Endodermal cell (in vitro differentiated cells): ENCODE data around the gene CT47B1. TPM values are rescaled to one million over a fixed set of nuclear protein-coding genes. Genes with fewer than 3 reads are reported as not detected.
"Not testable (repeated sequence)": the region's sequence is repeated elsewhere in the genome, so short reads cannot be mapped to it uniquely, and the experiment has no call there.

Experiments used
- DNase-seq: peaks from one replicate; pipeline ENCODE4 v3.0.0-alpha.2; 2017
- H3K27ac ChIP-seq: 2 replicates; pipeline ENCODE4 v1.5.1; 2013; ENCODE audit warnings: mild to moderate bottlenecking, low read depth, low read length, moderate library complexity
- H3K27me3 ChIP-seq: 2 replicates; pipeline ENCODE4 v1.6.1; 2013; ENCODE audit warnings: mild to moderate bottlenecking, low read length, moderate library complexity; ENCODE audit not compliant: insufficient read depth, control insufficient read depth, poor library complexity, severe bottlenecking
- H3K36me3 ChIP-seq: 2 replicates; pipeline ENCODE4 v1.7.0; 2013; ENCODE audit warnings: mild to moderate bottlenecking, low read length, moderate library complexity; ENCODE audit not compliant: control insufficient read depth, insufficient read depth
- H3K4me1 ChIP-seq: one replicate; pipeline ENCODE4 v1.7.0; 2013; ENCODE audit warnings: low read length; ENCODE audit not compliant: control insufficient read depth, insufficient read depth
- H3K4me3 ChIP-seq: 2 replicates; pipeline ENCODE4 v1.5.1; 2013; ENCODE audit warnings: mild to moderate bottlenecking, low read length, moderate library complexity
- H3K9ac ChIP-seq: 2 replicates; pipeline ENCODE4 v1.6.1; 2013; ENCODE audit warnings: mild to moderate bottlenecking, low read length, moderate library complexity; ENCODE audit not compliant: poor library complexity, severe bottlenecking; ENCODE audit errors: extremely low read depth
- H3K9me3 ChIP-seq: 2 replicates; pipeline ENCODE4 v1.6.1; 2013; ENCODE audit warnings: mild to moderate bottlenecking, low read length, moderate library complexity; ENCODE audit not compliant: control insufficient read depth
- H3K27ac Mint-ChIP-seq: 2 replicates; pipeline ENCODE4 v1.8.0; 2020; ENCODE audit warnings: mixed read lengths
- H3K27me3 Mint-ChIP-seq: 2 replicates; pipeline ENCODE4 v1.8.0; 2021; ENCODE audit warnings: mild to moderate bottlenecking, mixed read lengths; ENCODE audit not compliant: insufficient read depth
- H3K36me3 Mint-ChIP-seq: 2 replicates; pipeline ENCODE4 v1.8.0; 2020; ENCODE audit warnings: low read depth, mixed read lengths
- H3K4me1 Mint-ChIP-seq: 2 replicates; pipeline ENCODE4 v1.8.0; 2020; ENCODE audit warnings: mixed read lengths
- H3K4me3 Mint-ChIP-seq: 2 replicates; pipeline ENCODE4 v1.8.0; 2020; ENCODE audit warnings: mild to moderate bottlenecking, moderate library complexity, mixed read lengths
- H3K9me3 Mint-ChIP-seq: 2 replicates; pipeline ENCODE4 v1.8.0; 2020; ENCODE audit warnings: mild to moderate bottlenecking, mixed read lengths
- CTCF ChIP-seq: fragments of 200-600 bp; sonication (generic); conservative IDR thresholded peaks from 2 replicates; pipeline ENCODE4 v1.5.0; 2021; ENCODE audit warnings: antibody characterized with exemption, mild to moderate bottlenecking
- WGBS, 2 experiments: methylation state at CpG; one replicate each; pipeline versions ENCODE4 v1.1.5 to v1.1.7; 2013; ENCODE audit warnings: missing lambda C conversion rate in 2 of 2, mixed read lengths in 1 of 2; ENCODE audit not compliant: insufficient coverage in 1 of 2, insufficient read length in 1 of 2; 5-methylcytosine and 5-hydroxymethylcytosine counted together
- total RNA-seq, 2 donors: library from RNA; stranded (reverse); fragmentation: NEBNext Ultra II Directional in 1 of 2; extraction: Animal tissue kit (Norgen Biotek cat#: 25700) in 1 of 2; gene quantifications; 2 replicates in 1 of 2; 3 replicates in 1 of 2; pipeline ENCODE4 v1.2.1, GENCODE V29; 2021

CT47B1 gene
- total RNA-seq, 2 donors from 2014 or later, result not detected

DNA sequence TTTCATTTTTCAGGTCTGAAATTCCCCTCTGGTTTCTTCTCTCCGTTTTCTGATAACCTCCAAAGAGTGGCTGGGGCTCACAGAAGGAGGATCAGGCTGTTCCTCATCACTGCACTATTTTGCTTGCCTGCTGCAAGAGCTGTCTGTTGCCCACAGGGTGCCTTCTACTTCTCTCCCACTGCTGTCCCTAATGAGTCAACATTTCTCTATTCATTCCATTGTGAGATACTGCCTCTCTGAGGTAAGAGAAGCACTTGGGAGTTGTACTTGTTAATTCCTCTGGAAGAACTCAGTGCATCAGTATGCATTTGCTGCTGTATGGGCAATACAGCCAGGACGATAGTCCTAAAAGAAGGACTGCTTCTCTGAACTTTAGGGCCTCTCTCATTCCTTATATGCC, 34.8 kb downstream of the CT47B1 start:
- 76% methylated on average over 2 of the region's 2 CpGs; no CpG with 5 or more reads in 1 of the 2 experiments for WGBS, 2 experiments
- H3K27ac ChIP-seq, result no peak overlapping the region
- no peak overlapping the region for H3K27ac Mint-ChIP-seq
- peaks cover 47% of the 10 kb centered on the region for H3K27me3 Mint-ChIP-seq
- H3K4me3 ChIP-seq, result no peak overlapping the region
- no peaks in the 10 kb centered on the region for H3K36me3 Mint-ChIP-seq
- H3K9ac ChIP-seq, result no peak overlapping the region
- DNase-seq, result no peak
- no peaks in the 10 kb centered on the region for H3K36me3 ChIP-seq
- no peaks in the 10 kb centered on the region for H3K9me3 ChIP-seq
- TF ChIP-seq CTCF, result no peak
- peaks cover 6% of the 10 kb centered on the region for H3K27me3 ChIP-seq
- no peaks in the 10 kb centered on the region for H3K4me1 ChIP-seq
- H3K4me1 Mint-ChIP-seq, result no peaks in the 10 kb centered on the region
- no peak overlapping the region for H3K4me3 Mint-ChIP-seq
- peaks cover 47% of the 10 kb centered on the region for H3K9me3 Mint-ChIP-seq

- Histone ChIP-seq H3K36me3 (no peaks in the 10 kb centered on the region), H3K9me3 (no peaks in the 10 kb centered on the region), H3K4me1 (no peaks in the 10 kb centered on the region), H3K4me3 (no peak overlapping the region), H3K27ac (no peak overlapping the region), H3K9ac (no peak overlapping the region), H3K27me3 (peaks cover 6% of the 10 kb centered on the region)
- Mint-ChIP-seq H3K27ac (no peak overlapping the region), H3K4me3 (no peak overlapping the region), H3K36me3 (no peaks in the 10 kb centered on the region), H3K9me3 (peaks cover 42% of the 10 kb centered on the region), H3K4me1 (no peaks in the 10 kb centered on the region), H3K27me3 (peaks cover 46% of the 10 kb centered on the region)
- DNase-seq, result no peak
- TF ChIP-seq CTCF, result no peak
Measured at GRCh38 chrX:120839491-120839890, 36.2 kb downstream of the CT47B1 start.

- Mint-ChIP-seq H3K9me3 (peaks cover 62% of the 10 kb centered on the region), H3K27me3 (peaks cover 97% of the 10 kb centered on the region)
- not testable (repeated sequence) for H3K36me3 ChIP-seq, H3K9ac ChIP-seq, H3K36me3 Mint-ChIP-seq, H3K4me3 ChIP-seq, DNase-seq, H3K9me3 ChIP-seq, H3K4me3 Mint-ChIP-seq, H3K4me1 Mint-ChIP-seq, H3K27ac Mint-ChIP-seq, H3K27ac ChIP-seq, H3K4me1 ChIP-seq
- H3K27me3 ChIP-seq, result peaks cover 43% of the 10 kb centered on the region
- 93% methylated on average over 1 of the region's 1 CpG; no CpG with 5 or more reads in 1 of the 2 experiments for WGBS, 2 experiments
Measured at GRCh38 chrX:120827213-120827612, 48.5 kb downstream of the CT47B1 start.

GRCh38 chrX:120825146-120825545, 50.5 kb downstream of the CT47B1 start:
- H3K4me3 ChIP-seq, result no peak overlapping the region
- no peak for TF ChIP-seq CTCF
- no peaks in the 10 kb centered on the region for H3K36me3 ChIP-seq
- H3K27ac Mint-ChIP-seq, result no peak overlapping the region
- H3K4me1 Mint-ChIP-seq, result no peaks in the 10 kb centered on the region
- no peaks in the 10 kb centered on the region for H3K9me3 ChIP-seq
- H3K9ac ChIP-seq, result no peak overlapping the region
- WGBS, 2 experiments, result 60% methylated on average over 1 of the region's 2 CpGs; no CpG with 5 or more reads in 1 of the 2 experiments
- no peak overlapping the region for H3K27ac ChIP-seq
- H3K4me3 Mint-ChIP-seq, result no peak overlapping the region
- no peaks in the 10 kb centered on the region for H3K36me3 Mint-ChIP-seq
- H3K9me3 Mint-ChIP-seq, result peaks cover 57% of the 10 kb centered on the region
- peaks cover 97% of the 10 kb centered on the region for H3K27me3 Mint-ChIP-seq
- DNase-seq, result no peak
- H3K4me1 ChIP-seq, result no peaks in the 10 kb centered on the region
- peaks cover 44% of the 10 kb centered on the region for H3K27me3 ChIP-seq
